Activated naive CD8-positive, alpha-beta T cell treated with anti-CD3 and anti-CD28 coated beads, Interleukin-2, amount 50 U/mL, for 24 hours (primary cell): ENCODE measurements around the gene MICU1.
"Not testable (repeated sequence)": the region's sequence is repeated elsewhere in the genome, so short reads cannot be mapped to it uniquely, and the experiment has no call there.

ENCODE experiments used
- ATAC-seq: fragments of 150-1000 bp; cut with Tn5 transposase; one replicate; pipeline ENCODE4 v1.10.0; 2021
- DNase-seq: peaks from one replicate; pipeline ENCODE4 v3.0.0; 2021
- H3K27ac Mint-ChIP-seq: one replicate; pipeline ENCODE4 v1.8.0; 2021; ENCODE audit warnings: mild to moderate bottlenecking, mixed read lengths
- H3K27me3 Mint-ChIP-seq: one replicate; pipeline ENCODE4 v1.8.0; 2021; ENCODE audit warnings: mixed read lengths
- H3K36me3 Mint-ChIP-seq: one replicate; pipeline ENCODE4 v1.8.0; 2021; ENCODE audit warnings: low read depth, mixed read lengths
- H3K4me1 Mint-ChIP-seq: one replicate; pipeline ENCODE4 v1.8.0; 2021; ENCODE audit warnings: mixed read lengths
- H3K4me3 Mint-ChIP-seq: one replicate; pipeline ENCODE4 v1.8.0; 2021; ENCODE audit warnings: mild to moderate bottlenecking, moderate library complexity, mixed read lengths
- H3K9me3 Mint-ChIP-seq: one replicate; pipeline ENCODE4 v1.8.0; 2021; ENCODE audit warnings: mixed read lengths

The MICU1 gene

GRCh38 chr10:72407927-72408600, 217.8 kb downstream of the MICU1 start:
- ATAC-seq (no peak), DNase-seq (no peak)
- Mint-ChIP-seq H3K4me1 (no peaks in the 10 kb centered on the region), H3K27ac (no peak overlapping the region), H3K27me3 (no peaks in the 10 kb centered on the region), H3K9me3 (no peaks in the 10 kb centered on the region), H3K4me3 (no peak overlapping the region), H3K36me3 (peaks cover 3% of the 10 kb centered on the region)

GRCh38 chr10:72407471-72407870, 218.4 kb downstream of the MICU1 start:
- Mint-ChIP-seq H3K9me3 (no peaks in the 10 kb centered on the region), H3K27ac (no peak overlapping the region), H3K4me3 (no peak overlapping the region), H3K27me3 (no peaks in the 10 kb centered on the region), H3K36me3 (peaks cover 3% of the 10 kb centered on the region), H3K4me1 (no peaks in the 10 kb centered on the region)
- DNase-seq = no peak
- ATAC-seq = no peak

- not testable (repeated sequence) for H3K27ac Mint-ChIP-seq, H3K4me1 Mint-ChIP-seq, H3K4me3 Mint-ChIP-seq, H3K9me3 Mint-ChIP-seq, H3K36me3 Mint-ChIP-seq, DNase-seq, H3K27me3 Mint-ChIP-seq, ATAC-seq
These were observed 230.3 kb downstream of the MICU1 start for GRCh38 chr10:72395581-72395980.

GRCh38 chr10:72392571-72392970, 233.3 kb downstream of the MICU1 start:
- DNase-seq (no peak), ATAC-seq (no peak)
- H3K36me3 Mint-ChIP-seq = peaks cover 3% of the 10 kb centered on the region
- H3K4me3 Mint-ChIP-seq = no peak overlapping the region
- H3K9me3 Mint-ChIP-seq = no peaks in the 10 kb centered on the region
- H3K27ac Mint-ChIP-seq = no peak overlapping the region
- H3K27me3 Mint-ChIP-seq = no peaks in the 10 kb centered on the region
- no peaks in the 10 kb centered on the region for H3K4me1 Mint-ChIP-seq

- Mint-ChIP-seq H3K9me3 (no peaks in the 10 kb centered on the region), H3K4me1 (no peaks in the 10 kb centered on the region)
- no peak for ATAC-seq
These were observed 235.1 kb downstream of the MICU1 start for GRCh38 chr10:72390764-72391163.

GRCh38 chr10:72389716-72390115, 236.2 kb downstream of the MICU1 start:
- H3K4me3 Mint-ChIP-seq = no peak overlapping the region
- H3K4me1 Mint-ChIP-seq = no peaks in the 10 kb centered on the region
- no peak for DNase-seq
- ATAC-seq = no peak
- no peaks in the 10 kb centered on the region for H3K36me3 Mint-ChIP-seq
- no peaks in the 10 kb centered on the region for H3K27me3 Mint-ChIP-seq
- H3K9me3 Mint-ChIP-seq = no peaks in the 10 kb centered on the region
- H3K27ac Mint-ChIP-seq = no peak overlapping the region

More at GRCh38 chr10:72390764-72391163, 235.1 kb downstream of the MICU1 start:
- Mint-ChIP-seq H3K27ac (no peak overlapping the region), H3K36me3 (no peaks in the 10 kb centered on the region), H3K4me3 (no peak overlapping the region), H3K27me3 (no peaks in the 10 kb centered on the region)
- no peak for DNase-seq

- DNase-seq (no peak), ATAC-seq (no peak)
- Mint-ChIP-seq H3K4me1 (no peaks in the 10 kb centered on the region), H3K4me3 (no peak overlapping the region), H3K27me3 (no peaks in the 10 kb centered on the region), H3K9me3 (no peaks in the 10 kb centered on the region), H3K36me3 (no peaks in the 10 kb centered on the region), H3K27ac (no peak overlapping the region)
These were observed 236.9 kb downstream of the MICU1 start for GRCh38 chr10:72389014-72389413.

- no peak overlapping the region for H3K4me3 Mint-ChIP-seq
- ATAC-seq (no peak), DNase-seq (no peak)
- H3K9me3 Mint-ChIP-seq = no peaks in the 10 kb centered on the region
- H3K4me1 Mint-ChIP-seq = no peaks in the 10 kb centered on the region
- H3K27me3 Mint-ChIP-seq = no peaks in the 10 kb centered on the region
- no peak overlapping the region for H3K27ac Mint-ChIP-seq
- no peaks in the 10 kb centered on the region for H3K36me3 Mint-ChIP-seq
These were observed 237.8 kb downstream of the MICU1 start for GRCh38 chr10:72388062-72388461.

- DNase-seq (no peak), ATAC-seq (no peak)
- Mint-ChIP-seq H3K27me3 (no peaks in the 10 kb centered on the region), H3K27ac (no peak overlapping the region), H3K4me3 (no peak overlapping the region), H3K9me3 (no peaks in the 10 kb centered on the region), H3K4me1 (no peaks in the 10 kb centered on the region), H3K36me3 (no peaks in the 10 kb centered on the region)
These were observed 238.8 kb downstream of the MICU1 start for GRCh38 chr10:72386916-72387586.

DNA sequence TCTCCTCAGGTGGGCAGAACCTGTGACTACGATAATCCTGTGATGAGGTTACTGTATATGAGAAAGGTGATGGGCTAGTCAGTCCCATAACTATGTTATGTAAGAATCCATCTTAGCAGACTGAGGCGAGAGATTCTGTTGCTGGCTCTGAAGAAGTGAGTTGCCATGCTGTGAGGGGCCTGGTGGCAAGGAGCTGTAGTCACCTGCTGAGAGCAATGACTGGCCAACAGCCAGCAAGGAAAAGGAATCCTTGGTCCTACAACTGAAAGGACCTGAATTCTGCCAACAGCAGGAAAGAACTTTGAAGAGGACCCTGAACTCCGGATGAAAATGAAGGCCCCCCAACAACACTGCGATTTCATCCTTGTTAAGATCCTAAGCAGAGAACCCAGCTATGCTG, 240.2 kb downstream of the MICU1 start:
- Mint-ChIP-seq H3K36me3 (no peaks in the 10 kb centered on the region), H3K9me3 (no peaks in the 10 kb centered on the region), H3K4me3 (no peak overlapping the region), H3K27me3 (no peaks in the 10 kb centered on the region), H3K4me1 (no peaks in the 10 kb centered on the region), H3K27ac (no peak overlapping the region)
- DNase-seq (no peak), ATAC-seq (no peak)

DNA sequence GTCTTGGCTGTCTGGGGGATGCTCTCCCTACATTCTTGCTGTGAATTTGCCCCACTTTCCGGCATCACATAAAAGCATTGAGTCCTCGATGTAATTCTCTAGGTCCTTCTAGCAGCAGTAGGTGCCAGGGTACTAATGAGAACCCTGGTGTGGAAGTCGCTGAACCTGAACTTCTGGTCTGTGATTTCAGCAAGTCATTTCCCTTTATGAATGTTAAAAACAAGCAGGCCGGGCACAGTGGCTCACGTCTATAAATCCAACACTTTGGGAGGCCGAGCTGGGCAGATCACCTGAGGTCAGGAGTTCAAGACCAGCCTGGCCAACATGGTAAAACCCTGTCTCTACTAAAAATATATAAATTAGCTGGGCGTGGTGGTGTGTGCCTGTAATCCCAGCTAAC, 240.9 kb downstream of the MICU1 start:
- H3K4me3 Mint-ChIP-seq, H3K4me1 Mint-ChIP-seq, ATAC-seq, DNase-seq, H3K9me3 Mint-ChIP-seq, H3K36me3 Mint-ChIP-seq, H3K27me3 Mint-ChIP-seq, H3K27ac Mint-ChIP-seq: not testable (repeated sequence)

- Mint-ChIP-seq H3K4me3 (no peak overlapping the region), H3K9me3 (no peaks in the 10 kb centered on the region), H3K27me3 (no peaks in the 10 kb centered on the region), H3K27ac (no peak overlapping the region), H3K4me1 (no peaks in the 10 kb centered on the region), H3K36me3 (no peaks in the 10 kb centered on the region)
- ATAC-seq = no peak
- no peak for DNase-seq
These were observed 246.1 kb downstream of the MICU1 start for GRCh38 chr10:72379776-72380175.

GRCh38 chr10:72379062-72379461, 246.8 kb downstream of the MICU1 start:
- Mint-ChIP-seq H3K9me3 (no peaks in the 10 kb centered on the region), H3K27ac (no peak overlapping the region), H3K4me3 (no peak overlapping the region), H3K4me1 (no peaks in the 10 kb centered on the region), H3K36me3 (no peaks in the 10 kb centered on the region), H3K27me3 (no peaks in the 10 kb centered on the region)
- no peak for ATAC-seq
- DNase-seq = no peak

DNA sequence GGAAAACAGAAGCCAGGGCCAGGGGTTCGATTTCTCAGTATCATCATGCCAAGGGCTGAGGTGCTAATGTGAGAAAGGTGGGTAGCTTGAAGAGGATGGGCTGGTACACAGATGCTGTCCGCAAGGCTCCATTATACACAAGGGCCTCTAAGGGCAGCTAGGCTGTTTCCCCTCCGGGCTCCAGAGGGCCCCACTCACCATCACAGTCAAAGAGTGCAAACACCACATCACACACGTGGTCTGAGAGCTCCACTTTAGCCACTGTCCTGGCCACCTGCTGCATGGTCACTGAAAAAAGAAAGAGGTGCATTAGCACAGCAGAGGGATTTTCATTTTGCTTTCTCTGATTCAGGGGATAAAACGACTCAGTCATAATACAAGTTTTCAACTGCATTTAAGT, 250.3 kb downstream of the MICU1 start:
- DNase-seq (no peak), ATAC-seq (no peak)
- Mint-ChIP-seq H3K4me3 (no peak overlapping the region), H3K36me3 (no peaks in the 10 kb centered on the region), H3K9me3 (no peaks in the 10 kb centered on the region), H3K4me1 (peaks cover 2% of the 10 kb centered on the region), H3K27ac (no peak overlapping the region), H3K27me3 (no peaks in the 10 kb centered on the region)

- H3K4me1 Mint-ChIP-seq = peaks cover 7% of the 10 kb centered on the region
- no peaks in the 10 kb centered on the region for H3K36me3 Mint-ChIP-seq
- DNase-seq (no peak), ATAC-seq (no peak)
- H3K9me3 Mint-ChIP-seq = no peaks in the 10 kb centered on the region
- no peaks in the 10 kb centered on the region for H3K27me3 Mint-ChIP-seq
- H3K27ac Mint-ChIP-seq = no peak overlapping the region
- H3K4me3 Mint-ChIP-seq = no peak overlapping the region
These were observed 250.7 kb downstream of the MICU1 start for GRCh38 chr10:72375173-72375572.
